GM23338 (cell line): ENCODE data around the gene LRRN4CL. TPM values are rescaled to one million over a fixed set of nuclear protein-coding genes. Genes with fewer than 3 reads are reported as not detected.

Experiments used
- ATAC-seq: fragments of 200-7000 bp; cut with Tn5 transposase; 3 replicates; pipeline ENCODE4 v1.9.1; 2020
- DNase-seq: peaks from one replicate; pipeline ENCODE4 v3.0.0-alpha.2; 2015; ENCODE audit warnings: low spot score
- H2AFZ ChIP-seq: fragments of 200-600 bp; sonication (generic); 2 replicates; pipeline ENCODE4 v1.8.0; 2016; ENCODE audit warnings: antibody characterized with exemption, mild to moderate bottlenecking, moderate library complexity
- H3F3A ChIP-seq: fragments of 200-600 bp; sonication (generic); replicated peaks from 2 replicates; pipeline ENCODE4 v1.8.0; 2017; ENCODE audit warnings: antibody characterized with exemption, mixed run types, low read depth
- H3K27ac ChIP-seq: fragments of 200-600 bp; sonication (generic); 2 replicates; pipeline ENCODE4 v1.6.1; 2016; ENCODE audit warnings: low read depth
- H3K27me3 ChIP-seq: fragments of 200-600 bp; sonication (generic); 2 replicates; pipeline ENCODE4 v1.8.0; 2016; ENCODE audit warnings: mild to moderate bottlenecking, mixed run types, moderate library complexity; ENCODE audit not compliant: insufficient read depth
- H3K36me3 ChIP-seq: fragments of 200-600 bp; sonication (generic); 2 replicates; pipeline ENCODE4 v1.8.0; 2016; ENCODE audit warnings: mild to moderate bottlenecking; ENCODE audit not compliant: insufficient read depth
- H3K4me1 ChIP-seq: fragments of 200-600 bp; sonication (generic); 2 replicates; pipeline ENCODE4 v1.8.0; 2016; ENCODE audit warnings: mild to moderate bottlenecking, moderate library complexity; ENCODE audit not compliant: insufficient read depth
- H3K4me2 ChIP-seq: fragments of 200-600 bp; sonication (generic); 2 replicates; pipeline ENCODE4 v1.7.1; 2017; ENCODE audit warnings: mixed run types
- H3K4me3 ChIP-seq: fragments of 200-600 bp; sonication (generic); 2 replicates; pipeline ENCODE4 v1.6.1; 2016; ENCODE audit warnings: mixed run types
- H3K79me2 ChIP-seq: fragments of 200-600 bp; sonication (generic); replicated peaks from 2 replicates; pipeline ENCODE4 v1.8.0; 2017; ENCODE audit warnings: mild to moderate bottlenecking; ENCODE audit not compliant: insufficient read depth
- H3K9me2 ChIP-seq: fragments of 200-600 bp; sonication (generic); 2 replicates; pipeline ENCODE4 v1.8.0; 2017; ENCODE audit not compliant: insufficient read depth
- H4K20me1 ChIP-seq: fragments of 200-600 bp; sonication (generic); replicated peaks from 2 replicates; pipeline ENCODE4 v1.8.0; 2017; ENCODE audit warnings: mild to moderate bottlenecking; ENCODE audit not compliant: insufficient read depth
- H3K27ac Mint-ChIP-seq: 2 replicates; pipeline ENCODE4 v1.8.0; 2020; ENCODE audit warnings: inconsistent platforms, mild to moderate bottlenecking, moderate library complexity, mixed read lengths
- H3K27me3 Mint-ChIP-seq: 3 replicates; pipeline ENCODE4 v1.8.0; 2022; ENCODE audit warnings: low read depth, mild to moderate bottlenecking, moderate library complexity, mixed read lengths, inconsistent platforms; ENCODE audit not compliant: insufficient read depth, poor library complexity
- H3K36me3 Mint-ChIP-seq: 3 replicates; pipeline ENCODE4 v1.8.0; 2021; ENCODE audit warnings: low read depth, mild to moderate bottlenecking, inconsistent platforms, moderate library complexity, mixed read lengths
- H3K4me1 Mint-ChIP-seq: 3 replicates; pipeline ENCODE4 v1.8.0; 2020; ENCODE audit warnings: mild to moderate bottlenecking, inconsistent platforms, mixed read lengths
- H3K4me3 Mint-ChIP-seq: 3 replicates; pipeline ENCODE4 v1.8.0; 2021; ENCODE audit warnings: moderate library complexity, mild to moderate bottlenecking, inconsistent platforms, mixed read lengths
- H3K9me3 Mint-ChIP-seq: 3 replicates; pipeline ENCODE4 v1.8.0; 2020; ENCODE audit warnings: moderate library complexity, mild to moderate bottlenecking, inconsistent platforms, mixed read lengths
- CREB1 ChIP-seq: fragments of 250-450 bp; sonication (Bioruptor Pico); IDR thresholded peaks from 2 replicates; pipeline ENCODE4 v1.5.0; 2020; ENCODE audit warnings: low read depth, mild to moderate bottlenecking, moderate library complexity
- EZH2 ChIP-seq: fragments of 200-600 bp; sonication (generic); IDR thresholded peaks from one replicate; pipeline ENCODE4 v1.8.0; 2017; ENCODE audit warnings: antibody characterized with exemption, mild to moderate bottlenecking, low read depth; ENCODE audit not compliant: unreplicated experiment
- EZH2phosphoT487 ChIP-seq: fragments of 200-600 bp; sonication (generic); IDR thresholded peaks from one replicate; pipeline ENCODE4 v1.8.1; 2018; ENCODE audit warnings: antibody characterized with exemption; ENCODE audit not compliant: unreplicated experiment
- POLR2AphosphoS5 ChIP-seq: IDR thresholded peaks from 2 replicates; pipeline ENCODE4 v1.6.1; 2016; ENCODE audit warnings: antibody characterized with exemption, low read depth
- STAT1 ChIP-seq: IDR thresholded peaks from one replicate; pipeline ENCODE4 v1.6.1; 2016; ENCODE audit warnings: antibody characterized with exemption; ENCODE audit not compliant: unreplicated experiment
- ZNF114 ChIP-seq: fragments of 250-450 bp; sonication (Bioruptor Pico); IDR thresholded peaks from 2 replicates; pipeline ENCODE4 v1.5.0; 2020; ENCODE audit warnings: mild to moderate bottlenecking, moderate library complexity
- ZNF331 ChIP-seq: fragments of 250-450 bp; sonication (Bioruptor Pico); IDR thresholded peaks from 2 replicates; pipeline ENCODE4 v1.5.0; 2020; ENCODE audit warnings: low read depth, mild to moderate bottlenecking, moderate library complexity
- polyA plus RNA-seq: library from polyadenylated mRNA; unstranded; fragments of >200 nt; fragmentation: Nextera tagmentation; extraction: Ambion mirVana; gene quantifications from 2 replicates; pipeline ENCODE4 v1.2.1, GENCODE V29; 2016
- total RNA-seq: library from RNA; depleted of rRNA; stranded (reverse); fragments of >200 nt; shearing (Covaris generic); gene quantifications from 2 replicates; pipeline ENCODE4 v1.2.3, GENCODE V29; 2014
- TF ChIP-seq, protein P1 (sequence below): IDR thresholded peaks from 2 replicates; pipeline ENCODE4 v1.6.1; 2016; ENCODE audit warnings: antibody characterized with exemption
- TF ChIP-seq, protein P2 (sequence below): fragments of 250-450 bp; sonication (Bioruptor Pico); IDR thresholded peaks from 2 replicates; pipeline ENCODE4 v1.5.0; 2020; ENCODE audit warnings: mild to moderate bottlenecking, moderate library complexity
- TF ChIP-seq, protein P3 (sequence below), 2 experiments: fragments of 200-600 bp in 1 of 2; sonication (generic) in 1 of 2; conservative IDR thresholded peaks; 2 replicates each; pipeline versions ENCODE4 v1.5.1 to v1.6.1; 2016 to 2017; ENCODE audit warnings: antibody characterized with exemption in 2 of 2, low read depth in 2 of 2, mild to moderate bottlenecking in 2 of 2, moderate library complexity in 1 of 2

The LRRN4CL gene
- total and polyA plus RNA-seq, 2 experiments from 2014 or later: 0.08 to 0.21 TPM

DNA sequence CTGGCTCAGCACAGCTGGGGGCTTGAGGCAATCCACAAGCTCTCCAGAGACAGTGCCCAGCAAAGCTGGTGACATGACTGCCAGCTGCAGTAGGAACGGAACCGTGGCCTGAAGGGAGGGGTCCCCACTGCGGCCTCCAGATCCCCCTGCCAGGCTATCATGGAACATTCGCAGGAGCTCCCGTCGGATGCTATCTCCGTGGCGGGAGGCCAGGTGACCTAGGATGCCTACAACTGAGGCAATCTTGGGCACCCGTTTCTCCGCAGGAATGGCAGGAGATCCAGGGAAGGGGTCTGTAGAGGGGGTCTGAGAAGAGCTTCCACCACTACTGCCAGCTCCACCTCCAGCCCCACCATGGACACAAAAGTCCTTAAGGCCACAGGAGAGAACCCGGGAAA lies 40.4 kb downstream of the LRRN4CL start:
- Histone ChIP-seq H3K36me3 (peaks cover 10% of the 10 kb centered on the region; the same call in 1 of the 2 replicates), H3K27me3 (no peaks in the 10 kb centered on the region), H3K79me2 (peaks cover 46% of the 10 kb centered on the region), H4K20me1 (peaks cover 10% of the 10 kb centered on the region), H2AFZ (no peak overlapping the region), H3K27ac (no peak overlapping the region), H3K4me1 (peaks cover 9% of the 10 kb centered on the region; the same call in 1 of the 2 replicates), H3K9me2 (no peaks in the 10 kb centered on the region), H3K4me3 (no peak overlapping the region), H3K4me2 (no peak overlapping the region), H3F3A (peaks cover 18% of the 10 kb centered on the region; the same call in 1 of the 2 replicates)
- H3K4me1 Mint-ChIP-seq: peaks cover 21% of the 10 kb centered on the region
- no peak for TF ChIP-seq CREB1 (CRISPR knock-in tag)
- TF ChIP-seq EZH2: no peak
- no peak for TF ChIP-seq STAT1
- peaks cover 2% of the 10 kb centered on the region; the same call in 1 of the 3 replicates for H3K9me3 Mint-ChIP-seq
- ATAC-seq: no peak
- H3K27ac Mint-ChIP-seq: no peak overlapping the region
- peaks cover 31% of the 10 kb centered on the region for H3K36me3 Mint-ChIP-seq
- H3K27me3 Mint-ChIP-seq: peaks cover 16% of the 10 kb centered on the region
- no peak overlapping the region; the same call in 2 of the 3 replicates for H3K4me3 Mint-ChIP-seq
- DNase-seq: no peak

DNA sequence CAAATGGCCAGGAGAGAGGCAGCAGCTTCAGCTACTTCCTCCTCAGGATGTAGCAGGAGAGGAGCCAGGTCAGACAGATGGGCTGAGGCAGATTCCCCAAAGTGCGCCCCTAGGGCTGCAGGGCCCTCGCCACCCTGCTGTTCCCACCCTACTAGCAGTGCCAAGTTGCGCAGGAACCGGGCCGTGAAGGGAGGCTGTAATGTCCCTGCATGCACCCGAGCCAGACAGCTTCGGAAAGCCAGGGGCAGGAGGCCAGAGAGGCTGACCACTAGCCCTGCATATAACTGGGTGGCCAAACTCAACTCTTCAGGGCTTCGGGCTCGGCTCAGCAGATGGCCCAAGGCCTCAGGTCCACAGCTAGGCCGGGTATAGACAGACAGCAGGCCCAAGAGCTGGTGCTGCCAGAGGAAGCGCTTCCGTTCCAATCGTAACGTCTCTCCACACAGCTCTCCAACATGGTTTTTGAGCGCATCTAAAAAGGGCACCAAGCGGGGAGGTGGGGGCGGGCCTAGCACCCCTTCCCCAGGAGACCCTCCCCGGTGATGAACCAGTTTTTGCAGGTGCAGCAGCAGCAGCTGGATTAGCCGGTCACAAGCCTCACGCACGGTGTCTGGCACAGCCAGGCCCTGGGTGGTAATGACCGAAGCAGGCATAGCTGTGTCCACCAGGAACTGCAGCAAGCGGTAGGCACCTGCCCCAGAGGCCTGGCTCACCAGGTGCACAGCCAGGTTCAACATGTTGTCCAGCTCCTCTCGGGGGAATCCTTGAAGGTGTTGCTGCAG lies 41.0 kb downstream of the LRRN4CL start:
- Mint-ChIP-seq H3K4me3 (no peak overlapping the region; the same call in 2 of the 3 replicates), H3K36me3 (peaks cover 32% of the 10 kb centered on the region), H3K4me1 (peaks cover 18% of the 10 kb centered on the region), H3K27me3 (peaks cover 13% of the 10 kb centered on the region), H3K27ac (no peak overlapping the region), H3K9me3 (peaks cover 2% of the 10 kb centered on the region; the same call in 1 of the 3 replicates)
- Histone ChIP-seq H3K4me3 (no peak overlapping the region), H3F3A (peaks cover 22% of the 10 kb centered on the region; the same call in 1 of the 2 replicates), H3K4me1 (peaks cover 9% of the 10 kb centered on the region; the same call in 1 of the 2 replicates), H3K27ac (no peak overlapping the region), H3K9me2 (no peaks in the 10 kb centered on the region), H3K4me2 (no peak overlapping the region), H2AFZ (no peak overlapping the region), H3K36me3 (peaks cover 10% of the 10 kb centered on the region; the same call in 1 of the 2 replicates), H3K27me3 (no peaks in the 10 kb centered on the region), H4K20me1 (peaks cover 13% of the 10 kb centered on the region), H3K79me2 (peaks cover 52% of the 10 kb centered on the region)
- no peak for ATAC-seq
- DNase-seq: no peak
- TF ChIP-seq, protein P1, sequence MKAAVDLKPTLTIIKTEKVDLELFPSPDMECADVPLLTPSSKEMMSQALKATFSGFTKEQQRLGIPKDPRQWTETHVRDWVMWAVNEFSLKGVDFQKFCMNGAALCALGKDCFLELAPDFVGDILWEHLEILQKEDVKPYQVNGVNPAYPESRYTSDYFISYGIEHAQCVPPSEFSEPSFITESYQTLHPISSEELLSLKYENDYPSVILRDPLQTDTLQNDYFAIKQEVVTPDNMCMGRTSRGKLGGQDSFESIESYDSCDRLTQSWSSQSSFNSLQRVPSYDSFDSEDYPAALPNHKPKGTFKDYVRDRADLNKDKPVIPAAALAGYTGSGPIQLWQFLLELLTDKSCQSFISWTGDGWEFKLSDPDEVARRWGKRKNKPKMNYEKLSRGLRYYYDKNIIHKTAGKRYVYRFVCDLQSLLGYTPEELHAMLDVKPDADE: no peak
- TF ChIP-seq, protein P2, sequence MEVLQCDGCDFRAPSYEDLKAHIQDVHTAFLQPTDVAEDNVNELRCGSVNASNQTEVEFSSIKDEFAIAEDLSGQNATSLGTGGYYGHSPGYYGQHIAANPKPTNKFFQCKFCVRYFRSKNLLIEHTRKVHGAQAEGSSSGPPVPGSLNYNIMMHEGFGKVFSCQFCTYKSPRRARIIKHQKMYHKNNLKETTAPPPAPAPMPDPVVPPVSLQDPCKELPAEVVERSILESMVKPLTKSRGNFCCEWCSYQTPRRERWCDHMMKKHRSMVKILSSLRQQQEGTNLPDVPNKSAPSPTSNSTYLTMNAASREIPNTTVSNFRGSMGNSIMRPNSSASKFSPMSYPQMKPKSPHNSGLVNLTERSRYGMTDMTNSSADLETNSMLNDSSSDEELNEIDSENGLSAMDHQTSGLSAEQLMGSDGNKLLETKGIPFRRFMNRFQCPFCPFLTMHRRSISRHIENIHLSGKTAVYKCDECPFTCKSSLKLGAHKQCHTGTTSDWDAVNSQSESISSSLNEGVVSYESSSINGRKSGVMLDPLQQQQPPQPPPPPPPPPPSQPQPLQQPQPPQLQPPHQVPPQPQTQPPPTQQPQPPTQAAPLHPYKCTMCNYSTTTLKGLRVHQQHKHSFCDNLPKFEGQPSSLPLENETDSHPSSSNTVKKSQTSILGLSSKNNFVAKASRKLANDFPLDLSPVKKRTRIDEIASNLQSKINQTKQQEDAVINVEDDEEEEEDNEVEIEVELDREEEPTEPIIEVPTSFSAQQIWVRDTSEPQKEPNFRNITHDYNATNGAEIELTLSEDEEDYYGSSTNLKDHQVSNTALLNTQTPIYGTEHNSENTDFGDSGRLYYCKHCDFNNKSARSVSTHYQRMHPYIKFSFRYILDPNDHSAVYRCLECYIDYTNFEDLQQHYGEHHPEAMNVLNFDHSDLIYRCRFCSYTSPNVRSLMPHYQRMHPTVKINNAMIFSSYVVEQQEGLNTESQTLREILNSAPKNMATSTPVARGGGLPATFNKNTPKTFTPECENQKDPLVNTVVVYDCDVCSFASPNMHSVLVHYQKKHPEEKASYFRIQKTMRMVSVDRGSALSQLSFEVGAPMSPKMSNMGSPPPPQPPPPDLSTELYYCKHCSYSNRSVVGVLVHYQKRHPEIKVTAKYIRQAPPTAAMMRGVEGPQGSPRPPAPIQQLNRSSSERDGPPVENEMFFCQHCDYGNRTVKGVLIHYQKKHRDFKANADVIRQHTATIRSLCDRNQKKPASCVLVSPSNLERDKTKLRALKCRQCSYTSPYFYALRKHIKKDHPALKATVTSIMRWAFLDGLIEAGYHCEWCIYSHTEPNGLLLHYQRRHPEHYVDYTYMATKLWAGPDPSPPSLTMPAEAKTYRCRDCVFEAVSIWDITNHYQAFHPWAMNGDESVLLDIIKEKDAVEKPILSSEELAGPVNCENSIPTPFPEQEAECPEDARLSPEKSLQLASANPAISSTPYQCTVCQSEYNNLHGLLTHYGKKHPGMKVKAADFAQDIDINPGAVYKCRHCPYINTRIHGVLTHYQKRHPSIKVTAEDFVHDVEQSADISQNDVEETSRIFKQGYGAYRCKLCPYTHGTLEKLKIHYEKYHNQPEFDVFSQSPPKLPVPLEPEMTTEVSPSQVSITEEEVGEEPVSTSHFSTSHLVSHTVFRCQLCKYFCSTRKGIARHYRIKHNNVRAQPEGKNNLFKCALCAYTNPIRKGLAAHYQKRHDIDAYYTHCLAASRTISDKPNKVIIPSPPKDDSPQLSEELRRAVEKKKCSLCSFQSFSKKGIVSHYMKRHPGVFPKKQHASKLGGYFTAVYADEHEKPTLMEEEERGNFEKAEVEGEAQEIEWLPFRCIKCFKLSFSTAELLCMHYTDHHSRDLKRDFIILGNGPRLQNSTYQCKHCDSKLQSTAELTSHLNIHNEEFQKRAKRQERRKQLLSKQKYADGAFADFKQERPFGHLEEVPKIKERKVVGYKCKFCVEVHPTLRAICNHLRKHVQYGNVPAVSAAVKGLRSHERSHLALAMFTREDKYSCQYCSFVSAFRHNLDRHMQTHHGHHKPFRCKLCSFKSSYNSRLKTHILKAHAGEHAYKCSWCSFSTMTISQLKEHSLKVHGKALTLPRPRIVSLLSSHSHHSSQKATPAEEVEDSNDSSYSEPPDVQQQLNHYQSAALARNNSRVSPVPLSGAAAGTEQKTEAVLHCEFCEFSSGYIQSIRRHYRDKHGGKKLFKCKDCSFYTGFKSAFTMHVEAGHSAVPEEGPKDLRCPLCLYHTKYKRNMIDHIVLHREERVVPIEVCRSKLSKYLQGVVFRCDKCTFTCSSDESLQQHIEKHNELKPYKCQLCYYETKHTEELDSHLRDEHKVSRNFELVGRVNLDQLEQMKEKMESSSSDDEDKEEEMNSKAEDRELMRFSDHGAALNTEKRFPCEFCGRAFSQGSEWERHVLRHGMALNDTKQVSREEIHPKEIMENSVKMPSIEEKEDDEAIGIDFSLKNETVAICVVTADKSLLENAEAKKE (CRISPR knock-in tag): no peak
- TF ChIP-seq, protein P3, sequence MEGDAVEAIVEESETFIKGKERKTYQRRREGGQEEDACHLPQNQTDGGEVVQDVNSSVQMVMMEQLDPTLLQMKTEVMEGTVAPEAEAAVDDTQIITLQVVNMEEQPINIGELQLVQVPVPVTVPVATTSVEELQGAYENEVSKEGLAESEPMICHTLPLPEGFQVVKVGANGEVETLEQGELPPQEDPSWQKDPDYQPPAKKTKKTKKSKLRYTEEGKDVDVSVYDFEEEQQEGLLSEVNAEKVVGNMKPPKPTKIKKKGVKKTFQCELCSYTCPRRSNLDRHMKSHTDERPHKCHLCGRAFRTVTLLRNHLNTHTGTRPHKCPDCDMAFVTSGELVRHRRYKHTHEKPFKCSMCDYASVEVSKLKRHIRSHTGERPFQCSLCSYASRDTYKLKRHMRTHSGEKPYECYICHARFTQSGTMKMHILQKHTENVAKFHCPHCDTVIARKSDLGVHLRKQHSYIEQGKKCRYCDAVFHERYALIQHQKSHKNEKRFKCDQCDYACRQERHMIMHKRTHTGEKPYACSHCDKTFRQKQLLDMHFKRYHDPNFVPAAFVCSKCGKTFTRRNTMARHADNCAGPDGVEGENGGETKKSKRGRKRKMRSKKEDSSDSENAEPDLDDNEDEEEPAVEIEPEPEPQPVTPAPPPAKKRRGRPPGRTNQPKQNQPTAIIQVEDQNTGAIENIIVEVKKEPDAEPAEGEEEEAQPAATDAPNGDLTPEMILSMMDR (conservative IDR thresholded peaks at IDR 0.05; ENCODE audit: low read depth in 2 of 2): no peak
- no peak for TF ChIP-seq POLR2AphosphoS5
- no peak for TF ChIP-seq EZH2
- TF ChIP-seq EZH2phosphoT487: no peak
- no peak for TF ChIP-seq STAT1
- TF ChIP-seq ZNF114: no peak
- no peak for TF ChIP-seq CREB1 (CRISPR knock-in tag)
- no peak for TF ChIP-seq ZNF331 (CRISPR knock-in tag)
